PC-9 (cell line): ENCODE results near the gene FGF12. TPM values are rescaled to one million over a fixed set of nuclear protein-coding genes. Genes with fewer than 3 reads are reported as not detected.

Experiments used
- BruUV-seq: library from RNA; stranded (reverse); fragments of 400-500 nt; replicated peaks from 2 replicates; lab custom pipeline; 2021; lab: Mats Ljungman, UMichigan
- CTCF ChIA-PET: fragments of 300-600 bp; sonication (Branson Sonifier 250); formaldehyde crosslinking; loops from one replicate; lab custom pipeline; 2022; ENCODE audit warnings: antibody characterized with exemption; lab: Charles Lee
- POLR2A ChIA-PET: fragments of 300-600 bp; sonication (Branson Sonifier 250); formaldehyde crosslinking; loops from one replicate; lab custom pipeline; 2022; ENCODE audit warnings: antibody characterized with exemption; ENCODE audit not compliant: unreplicated experiment; lab: Charles Lee
- DNase-seq, 2 experiments: peaks; one replicate each; pipeline versions ENCODE4 v3.0.0 to v3.0.0-alpha.2; 2015 to 2022; ENCODE audit warnings: mixed read lengths in 1 of 2
- H2AFZ ChIP-seq: fragments of 200-600 bp; sonication (generic); 2 replicates; pipeline ENCODE4 v1.8.1; 2017; ENCODE audit warnings: antibody characterized with exemption
- H3F3A ChIP-seq: fragments of 200-600 bp; sonication (generic); 2 replicates; pipeline ENCODE4 v1.8.1; 2017; ENCODE audit warnings: antibody characterized with exemption, mild to moderate bottlenecking, low read depth; ENCODE audit not compliant: insufficient read depth
- H3K27ac ChIP-seq: fragments of 200-600 bp; sonication (generic); 2 replicates; pipeline ENCODE4 v1.6.1; 2016; ENCODE audit warnings: mixed run types
- H3K27me3 ChIP-seq: fragments of 200-600 bp; sonication (generic); 2 replicates; pipeline ENCODE4 v1.6.1; 2016; ENCODE audit warnings: low read depth, mixed run types; ENCODE audit not compliant: insufficient read depth
- H3K36me3 ChIP-seq: fragments of 200-600 bp; sonication (generic); 2 replicates; pipeline ENCODE4 v1.6.1; 2016; ENCODE audit warnings: low read depth, mixed run types
- H3K4me1 ChIP-seq: fragments of 200-600 bp; sonication (generic); replicated peaks from 2 replicates; pipeline ENCODE4 v1.6.1; 2016; ENCODE audit warnings: mixed run types; ENCODE audit not compliant: insufficient read depth
- H3K4me2 ChIP-seq: fragments of 200-600 bp; sonication (generic); 2 replicates; pipeline ENCODE4 v1.6.1; 2017; ENCODE audit warnings: mixed run types
- H3K4me3 ChIP-seq: fragments of 200-600 bp; sonication (generic); 2 replicates; pipeline ENCODE4 v1.6.1; 2016; ENCODE audit warnings: mixed run types
- H3K79me2 ChIP-seq: fragments of 200-600 bp; sonication (generic); 2 replicates; pipeline ENCODE4 v1.6.1; 2017; ENCODE audit warnings: low read depth, mixed run types
- H3K9me2 ChIP-seq: fragments of 200-600 bp; sonication (generic); 2 replicates; pipeline ENCODE4 v1.8.1; 2017; ENCODE audit warnings: mild to moderate bottlenecking; ENCODE audit not compliant: insufficient read depth
- H3K9me3 ChIP-seq: fragments of 200-600 bp; sonication (generic); 2 replicates; pipeline ENCODE4 v1.8.1; 2016; ENCODE audit warnings: low read depth; ENCODE audit not compliant: insufficient read depth
- H4K20me1 ChIP-seq: fragments of 200-600 bp; sonication (generic); 2 replicates; pipeline ENCODE4 v1.8.1; 2017; ENCODE audit not compliant: insufficient read depth
- EZH2 ChIP-seq: fragments of 200-600 bp; sonication (generic); IDR thresholded peaks from 2 replicates; pipeline ENCODE4 v1.8.0; 2017; ENCODE audit warnings: antibody characterized with exemption, low read depth
- intact Hi-C: fragments of 100-400 bp; cut with micrococcal nuclease; formaldehyde crosslinking; loops from one replicate; pipeline ENCODE4 v1.10.0; 2022; ENCODE audit not compliant: unreplicated experiment
- total RNA-seq: library from RNA; stranded (reverse); gene quantifications from 2 replicates; pipeline ENCODE4 v1.2.3, GENCODE V29; 2021
- TF ChIP-seq, protein P1 (sequence below): fragments of 200-600 bp; sonication (generic); conservative IDR thresholded peaks from 2 replicates; pipeline ENCODE4 v1.6.1; 2017; ENCODE audit warnings: mixed run types, antibody characterized with exemption, mild to moderate bottlenecking, moderate library complexity

Gene FGF12
- total RNA-seq, 1 experiment from 2014 or later: 10.9 TPM

DNA sequence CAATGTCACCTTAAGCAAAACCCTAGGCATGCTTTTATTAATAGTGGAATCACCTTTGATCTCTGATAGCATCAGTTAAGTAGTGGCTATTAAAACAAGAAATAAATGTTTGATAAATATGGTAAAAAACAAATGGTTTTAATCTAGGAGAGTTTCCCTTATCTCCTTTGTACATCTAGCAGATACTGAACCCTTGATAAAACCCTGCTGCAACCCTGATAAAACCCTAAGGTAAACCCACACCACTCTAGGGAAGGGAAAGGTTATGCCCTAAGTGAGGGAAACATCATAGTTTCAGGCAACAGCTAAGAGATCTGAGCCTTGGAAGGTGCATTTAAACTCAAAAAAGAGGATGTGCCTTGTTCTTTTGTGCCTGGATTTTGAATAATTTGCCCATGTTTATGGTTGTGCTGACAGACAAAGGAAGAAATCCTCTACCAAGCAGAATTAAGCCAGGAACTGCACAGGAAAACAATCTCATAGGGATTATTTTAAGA is 309.7 kb downstream of the FGF12 start:
- ChIA-PET CTCF (no interaction called here), POLR2A (no interaction called here)
- H3K4me1 ChIP-seq: peaks cover 6% of the 10 kb centered on the region
- H3K4me3 ChIP-seq: no peak overlapping the region
- H3F3A ChIP-seq: no peaks in the 10 kb centered on the region; the same call in 1 of the 2 replicates
- no peaks in the 10 kb centered on the region for H3K27me3 ChIP-seq
- H3K4me2 ChIP-seq: no peak overlapping the region
- DNase-seq: no peak
- no peak overlapping the region for H2AFZ ChIP-seq
- TF ChIP-seq EZH2: no peak
- TF ChIP-seq, protein P1, sequence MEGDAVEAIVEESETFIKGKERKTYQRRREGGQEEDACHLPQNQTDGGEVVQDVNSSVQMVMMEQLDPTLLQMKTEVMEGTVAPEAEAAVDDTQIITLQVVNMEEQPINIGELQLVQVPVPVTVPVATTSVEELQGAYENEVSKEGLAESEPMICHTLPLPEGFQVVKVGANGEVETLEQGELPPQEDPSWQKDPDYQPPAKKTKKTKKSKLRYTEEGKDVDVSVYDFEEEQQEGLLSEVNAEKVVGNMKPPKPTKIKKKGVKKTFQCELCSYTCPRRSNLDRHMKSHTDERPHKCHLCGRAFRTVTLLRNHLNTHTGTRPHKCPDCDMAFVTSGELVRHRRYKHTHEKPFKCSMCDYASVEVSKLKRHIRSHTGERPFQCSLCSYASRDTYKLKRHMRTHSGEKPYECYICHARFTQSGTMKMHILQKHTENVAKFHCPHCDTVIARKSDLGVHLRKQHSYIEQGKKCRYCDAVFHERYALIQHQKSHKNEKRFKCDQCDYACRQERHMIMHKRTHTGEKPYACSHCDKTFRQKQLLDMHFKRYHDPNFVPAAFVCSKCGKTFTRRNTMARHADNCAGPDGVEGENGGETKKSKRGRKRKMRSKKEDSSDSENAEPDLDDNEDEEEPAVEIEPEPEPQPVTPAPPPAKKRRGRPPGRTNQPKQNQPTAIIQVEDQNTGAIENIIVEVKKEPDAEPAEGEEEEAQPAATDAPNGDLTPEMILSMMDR: no peak
- H3K9me2 ChIP-seq: no peaks in the 10 kb centered on the region
- H3K79me2 ChIP-seq: no peaks in the 10 kb centered on the region
- intact Hi-C loops: no loop called here
- no peaks in the 10 kb centered on the region for H3K36me3 ChIP-seq
- BruUV-seq: no TSS peak
- H3K9me3 ChIP-seq: no peaks in the 10 kb centered on the region
- H3K27ac ChIP-seq: no peak overlapping the region
- H4K20me1 ChIP-seq: no peaks in the 10 kb centered on the region

- no peak overlapping the region for H2AFZ ChIP-seq
- DNase-seq: no peak
- no TSS peak for BruUV-seq
- no peaks in the 10 kb centered on the region for H4K20me1 ChIP-seq
- ChIA-PET POLR2A (no interaction called here), CTCF (no interaction called here)
- H3K9me2 ChIP-seq: no peaks in the 10 kb centered on the region
- no peaks in the 10 kb centered on the region for H3K9me3 ChIP-seq
- no peaks in the 10 kb centered on the region for H3K79me2 ChIP-seq
- H3F3A ChIP-seq: no peaks in the 10 kb centered on the region
- no peak overlapping the region for H3K4me2 ChIP-seq
- H3K4me1 ChIP-seq: no peaks in the 10 kb centered on the region
- no peaks in the 10 kb centered on the region for H3K36me3 ChIP-seq
- no peak for TF ChIP-seq EZH2
- TF ChIP-seq, protein P1: no peak
- no peak overlapping the region for H3K27ac ChIP-seq
- H3K27me3 ChIP-seq: no peaks in the 10 kb centered on the region
- intact Hi-C loops: no loop called here
- no peak overlapping the region for H3K4me3 ChIP-seq
Measured at GRCh38 chr3:192417017-192417416, 310.3 kb downstream of the FGF12 start.

DNA sequence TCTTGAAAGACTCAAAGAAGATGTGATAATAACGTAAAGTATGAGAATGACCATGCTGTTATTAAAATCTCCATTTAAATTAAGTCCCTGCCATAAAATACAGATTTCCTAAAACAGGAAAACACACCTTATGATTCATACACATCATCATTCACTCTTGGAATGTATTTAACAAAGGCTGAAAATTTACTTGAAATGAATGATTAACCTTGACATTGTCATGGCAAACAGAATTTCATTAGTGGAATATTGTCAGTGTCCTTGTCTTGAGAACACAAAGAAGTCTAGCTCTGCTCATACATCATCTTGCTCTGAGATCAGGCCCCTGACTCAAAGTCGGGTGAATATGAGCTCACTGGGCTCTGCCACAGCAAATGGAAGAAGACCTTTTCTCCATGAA is 313.9 kb downstream of the FGF12 start:
- H4K20me1 ChIP-seq: no peaks in the 10 kb centered on the region
- TF ChIP-seq, protein P1: no peak
- no peak for TF ChIP-seq EZH2
- no peaks in the 10 kb centered on the region for H3K79me2 ChIP-seq
- CTCF ChIA-PET: no interaction called here
- H3K36me3 ChIP-seq: no peaks in the 10 kb centered on the region
- no peak for DNase-seq
- H3K27ac ChIP-seq: no peak overlapping the region
- H3K9me3 ChIP-seq: no peaks in the 10 kb centered on the region
- BruUV-seq: no TSS peak
- no peak overlapping the region for H3K4me2 ChIP-seq
- POLR2A ChIA-PET: no interaction called here
- H3F3A ChIP-seq: no peaks in the 10 kb centered on the region
- H3K4me1 ChIP-seq: no peaks in the 10 kb centered on the region
- H3K4me3 ChIP-seq: no peak overlapping the region
- H3K27me3 ChIP-seq: no peaks in the 10 kb centered on the region
- intact Hi-C loops: no loop called here
- no peaks in the 10 kb centered on the region for H3K9me2 ChIP-seq
- H2AFZ ChIP-seq: no peak overlapping the region
